Cardiac ventricle fibroblast (primary cell): Measurements from ENCODE around the gene SERPINA7. TPM values are rescaled to one million over a fixed set of nuclear protein-coding genes. Genes with fewer than 3 reads are reported as not detected.

Experiments used
- total RNA-seq: library from RNA; depleted of rRNA; stranded (reverse); fragments of >200 nt; gene quantifications from 2 replicates; pipeline ENCODE4 v1.2.3, GENCODE V29; 2015

Gene SERPINA7, protein sequence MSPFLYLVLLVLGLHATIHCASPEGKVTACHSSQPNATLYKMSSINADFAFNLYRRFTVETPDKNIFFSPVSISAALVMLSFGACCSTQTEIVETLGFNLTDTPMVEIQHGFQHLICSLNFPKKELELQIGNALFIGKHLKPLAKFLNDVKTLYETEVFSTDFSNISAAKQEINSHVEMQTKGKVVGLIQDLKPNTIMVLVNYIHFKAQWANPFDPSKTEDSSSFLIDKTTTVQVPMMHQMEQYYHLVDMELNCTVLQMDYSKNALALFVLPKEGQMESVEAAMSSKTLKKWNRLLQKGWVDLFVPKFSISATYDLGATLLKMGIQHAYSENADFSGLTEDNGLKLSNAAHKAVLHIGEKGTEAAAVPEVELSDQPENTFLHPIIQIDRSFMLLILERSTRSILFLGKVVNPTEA
- not detected in 2 replicates for total RNA-seq

DNA sequence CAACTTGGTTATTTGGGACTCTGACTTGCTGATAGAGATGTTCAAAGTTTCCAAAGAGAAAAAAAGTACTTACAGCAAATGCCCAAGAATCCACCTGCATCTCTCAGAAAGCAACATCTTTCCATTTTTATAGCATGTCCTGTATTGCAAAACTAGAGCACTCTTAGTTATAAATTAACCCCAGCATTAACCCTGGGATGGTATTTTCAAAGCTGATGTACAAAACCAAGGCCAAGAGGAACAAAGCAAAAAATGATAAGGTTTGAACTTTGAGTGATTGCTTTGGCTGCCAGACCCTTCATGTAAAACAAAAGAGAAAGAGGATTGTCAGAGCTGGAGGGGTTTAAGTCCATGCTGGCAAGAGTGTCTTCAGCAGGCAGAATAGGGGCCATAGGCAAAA, at the start of gene SERPINA7:
Gene SERPINA7 (minus strand): TSS at position 103 of the 400 bp plus-strand sequence. CDS start 1,669 bp downstream, outside the sequence.

Other genes with a start within 250 kb of the SERPINA7 start
- gene NRK, start 216.2 kb downstream of the SERPINA7 start, total RNA-seq = 4.8 and 5.0 TPM in 2 replicates
- 0.73 and 0.94 TPM in 2 replicates for gene PWWP3B, start 129.6 kb upstream of the SERPINA7 start, total RNA-seq